HL-60/S4 (cell line): Measurements from ENCODE around the gene GRID1.

Source experiments
- in situ Hi-C: fragments of 300-500 bp; cut with MboI; formaldehyde crosslinking; loops from 2 replicates; pipeline ENCODE4 v1.14.3; 2022; ENCODE audit warnings: low sequenced_read_pairs

Gene GRID1

GRCh38 chr10:86155054-86155921, 211.3 kb downstream of the GRID1 start:
- in situ Hi-C loops: no loop called here

- in situ Hi-C loops: no loop called here
Observed at GRCh38 chr10:86153751-86154150, 212.8 kb downstream of the GRID1 start.

GRCh38 chr10:86152911-86153310, 213.7 kb downstream of the GRID1 start:
- in situ Hi-C loops: no loop called here

GRCh38 chr10:86152354-86152753, 214.2 kb downstream of the GRID1 start:
- in situ Hi-C loops: no loop called here

- in situ Hi-C loops: no loop called here
Observed at GRCh38 chr10:86151613-86152012, 215.0 kb downstream of the GRID1 start.

GRCh38 chr10:86149257-86149656, 217.3 kb downstream of the GRID1 start:
- in situ Hi-C loops: no loop called here

GRCh38 chr10:86148117-86148516, 218.5 kb downstream of the GRID1 start:
- in situ Hi-C loops: no loop called here

GRCh38 chr10:86144301-86144700, 222.3 kb downstream of the GRID1 start:
- in situ Hi-C loops: no loop called here

- in situ Hi-C loops: no loop called here
Observed at GRCh38 chr10:86141896-86142295, 224.7 kb downstream of the GRID1 start.

GRCh38 chr10:86139066-86139657, 227.4 kb downstream of the GRID1 start:
- in situ Hi-C loops: no loop called here

- in situ Hi-C loops: no loop called here
Observed at GRCh38 chr10:86138551-86139065, 228.0 kb downstream of the GRID1 start.

GRCh38 chr10:86137561-86137960, 229.0 kb downstream of the GRID1 start:
- in situ Hi-C loops: no loop called here

GRCh38 chr10:86136934-86137333, 229.7 kb downstream of the GRID1 start:
- in situ Hi-C loops: no loop called here

GRCh38 chr10:86135191-86135590, 231.4 kb downstream of the GRID1 start:
- in situ Hi-C loops: no loop called here

- in situ Hi-C loops: no loop called here
Observed at GRCh38 chr10:86130737-86131475, 235.7 kb downstream of the GRID1 start.

- in situ Hi-C loops: no loop called here
Observed at GRCh38 chr10:86130041-86130440, 236.6 kb downstream of the GRID1 start.

- in situ Hi-C loops: no loop called here
Observed at GRCh38 chr10:86128360-86128759, 238.2 kb downstream of the GRID1 start.

- in situ Hi-C loops: no loop called here
Observed at GRCh38 chr10:86127274-86127819, 239.2 kb downstream of the GRID1 start.

- in situ Hi-C loops: no loop called here
Observed at GRCh38 chr10:86124734-86125133, 241.9 kb downstream of the GRID1 start.

GRCh38 chr10:86123715-86124114, 242.9 kb downstream of the GRID1 start:
- in situ Hi-C loops: no loop called here

GRCh38 chr10:86123304-86123703, 243.3 kb downstream of the GRID1 start:
- in situ Hi-C loops: no loop called here
